ENCODE data around the gene VGF.

- no peak for TF ChIP-seq ZNF274 (IDR thresholded peaks at IDR 0.05; ENCODE audit: low read depth, low read length)
- TF ChIP-seq SUZ12 (IDR thresholded peaks at IDR 0.05; ENCODE audit: extremely low read depth, insufficient read depth, insufficient read length), result no peak
- TF ChIP-seq YY1 (IDR thresholded peaks at IDR 0.05; ENCODE audit: insufficient read depth, insufficient read length), result no peak
Observed at GRCh38 chr7:101186194-101186593, 20.8 kb upstream of the VGF start.

Data from NT2/D1 (cell line).